H1 (cell line): Measurements from ENCODE around the gene TTC23. TPM values are rescaled to one million over a fixed set of nuclear protein-coding genes. Genes with fewer than 3 reads are reported as not detected.

Experiments
- CTCF ChIA-PET: fragments of 300-600 bp; sonication (Branson Sonifier 250); formaldehyde crosslinking; loops from one replicate; lab custom pipeline; 2021; ENCODE audit not compliant: partially characterized antibody; lab: Charles Lee
- POLR2A ChIA-PET: fragments of 300-600 bp; sonication (Branson Sonifier 250); formaldehyde crosslinking; loops from one replicate; lab custom pipeline; 2021; ENCODE audit warnings: inconsistent platforms; ENCODE audit not compliant: partially characterized antibody; lab: Charles Lee
- DNase-seq, 2 experiments: peaks; one replicate each; pipeline versions ENCODE4 v3.0.0 to v3.0.0-alpha.2; 2010 to 2022; ENCODE audit warnings: low spot score in 2 of 2, low read depth in 1 of 2, mixed read lengths in 1 of 2
- FAIRE-seq: peaks from 2 replicates; lab custom pipeline; 2011; peaks lifted over from hg19 to GRCh38; lab: Jason Lieb, UNC
- H2AFZ ChIP-seq: 2 replicates; pipeline ENCODE4 v1.8.1; 2012; ENCODE audit warnings: low read length, inconsistent platforms
- H2AK5ac ChIP-seq: 2 replicates; pipeline ENCODE4 v1.6.1; 2013; ENCODE audit warnings: low read depth, low read length
- H2BK120ac ChIP-seq: replicated peaks from 2 replicates; pipeline ENCODE3; 2013; ENCODE audit warnings: low read depth, low read length, inconsistent platforms
- H2BK12ac ChIP-seq: 2 replicates; pipeline ENCODE4 v1.6.1; 2013; ENCODE audit warnings: low read depth, low read length
- H2BK15ac ChIP-seq: 2 replicates; pipeline ENCODE4 v1.6.1; 2013; ENCODE audit warnings: low read length
- H2BK20ac ChIP-seq: 2 replicates; pipeline ENCODE4 v1.6.1; 2013; ENCODE audit warnings: low read length
- H2BK5ac ChIP-seq: 2 replicates; pipeline ENCODE4 v1.6.1; 2013; ENCODE audit warnings: low read depth, low read length
- H3K14ac ChIP-seq: 2 replicates; pipeline ENCODE4 v1.6.1; 2013; ENCODE audit warnings: inconsistent platforms; ENCODE audit not compliant: insufficient read length
- H3K18ac ChIP-seq: 2 replicates; pipeline ENCODE4 v1.6.1; 2013; ENCODE audit warnings: low read length; ENCODE audit errors: extremely low read depth
- H3K23ac ChIP-seq: 2 replicates; pipeline ENCODE4 v1.6.1; 2013; ENCODE audit warnings: inconsistent platforms; ENCODE audit not compliant: insufficient read length
- H3K23me2 ChIP-seq: 2 replicates; pipeline ENCODE4 v1.6.1; 2013; ENCODE audit warnings: low read depth, low read length
- H3K27ac ChIP-seq: 2 replicates; pipeline ENCODE4 v1.6.1; 2011; ENCODE audit warnings: low read depth, low read length, inconsistent platforms
- H3K27me3 ChIP-seq, 4 experiments: replicated peaks in 1 of 4; 1 replicate in 1 of 4; 2 replicates in 3 of 4; pipeline versions ENCODE4 v1.6.1 to v1.8.1; 2011 to 2013; ENCODE audit warnings: low read length in 3 of 4, mild to moderate bottlenecking in 3 of 4, inconsistent platforms in 2 of 4, mixed read lengths in 2 of 4, moderate library complexity in 1 of 4; ENCODE audit not compliant: control insufficient read depth in 3 of 4, insufficient read depth in 3 of 4; ENCODE audit errors: extremely low read depth in 1 of 4
- H3K36me3 ChIP-seq, 4 experiments: 2 replicates each; pipeline versions ENCODE4 v1.6.1 to v1.8.1; 2011 to 2013; ENCODE audit warnings: mild to moderate bottlenecking in 4 of 4, low read length in 3 of 4, moderate library complexity in 2 of 4, control low read depth in 1 of 4, inconsistent platforms in 1 of 4; ENCODE audit not compliant: insufficient read depth in 4 of 4, control insufficient read depth in 2 of 4
- H3K4ac ChIP-seq: replicated peaks from 2 replicates; pipeline ENCODE3; 2013; ENCODE audit warnings: low read length, low read depth, mixed read lengths, inconsistent platforms; ENCODE audit not compliant: insufficient read length
- H3K4me1 ChIP-seq, 4 experiments: replicated peaks in 1 of 4; 1 replicate in 1 of 4; 2 replicates in 3 of 4; pipeline versions ENCODE4 v1.6.1 to v1.8.1; 2011 to 2013; ENCODE audit warnings: low read length in 3 of 4, inconsistent platforms in 2 of 4, mixed read lengths in 1 of 4; ENCODE audit not compliant: insufficient read depth in 4 of 4, control insufficient read depth in 3 of 4
- H3K4me2 ChIP-seq, 2 experiments: 2 replicates each; pipeline versions ENCODE4 v1.6.1 to v1.8.1; 2011 to 2013; ENCODE audit warnings: low read depth in 2 of 2, low read length in 2 of 2, control low read depth in 1 of 2, inconsistent platforms in 1 of 2, mild to moderate bottlenecking in 1 of 2; ENCODE audit not compliant: insufficient read depth in 1 of 2
- H3K4me3 ChIP-seq, 4 experiments: fragments of 200-600, 300-600 bp in 1 of 4; sonication (generic), shearing (Covaris generic), sonication (Bioruptor Twin) in 1 of 4; 2 replicates each; pipeline versions ENCODE4 v1.5.1 to v1.8.1; 2011 to 2016; ENCODE audit warnings: low read length in 4 of 4, low read depth in 3 of 4, control low read depth in 2 of 4, inconsistent platforms in 2 of 4, mild to moderate bottlenecking in 2 of 4, mixed read lengths in 1 of 4, moderate library complexity in 1 of 4; ENCODE audit not compliant: insufficient read depth in 2 of 4; ENCODE audit errors: extremely low read depth in 1 of 4
- H3K56ac ChIP-seq: replicated peaks from 2 replicates; pipeline ENCODE3; 2013; ENCODE audit warnings: low read depth, mild to moderate bottlenecking, mixed read lengths, low read length, inconsistent platforms; ENCODE audit not compliant: insufficient read length
- H3K79me1 ChIP-seq: 2 replicates; pipeline ENCODE4 v1.6.1; 2013; ENCODE audit warnings: low read depth, low read length, control low read depth
- H3K79me2 ChIP-seq, 2 experiments: 2 replicates each; pipeline versions ENCODE4 v1.6.1 to v1.8.1; 2012 to 2013; ENCODE audit warnings: low read length in 2 of 2, mild to moderate bottlenecking in 2 of 2, inconsistent platforms in 1 of 2; ENCODE audit not compliant: insufficient read depth in 2 of 2, control insufficient read depth in 1 of 2
- H3K9ac ChIP-seq, 4 experiments: replicated peaks in 1 of 4; 1 replicate in 1 of 4; 2 replicates in 3 of 4; pipeline versions ENCODE4 v1.6.1 to v1.8.1; 2011 to 2013; ENCODE audit warnings: low read depth in 3 of 4, low read length in 3 of 4, control low read depth in 2 of 4, mild to moderate bottlenecking in 2 of 4, moderate library complexity in 2 of 4, inconsistent platforms in 1 of 4; ENCODE audit errors: extremely low read depth in 1 of 4
- H3K9me3 ChIP-seq, 2 experiments: 2 replicates each; pipeline versions ENCODE4 v1.6.1 to v1.8.1; 2012 to 2013; ENCODE audit warnings: mild to moderate bottlenecking in 2 of 2, moderate library complexity in 2 of 2, control low read depth in 1 of 2, inconsistent platforms in 1 of 2, low read depth in 1 of 2, low read length in 1 of 2, mixed read lengths in 1 of 2; ENCODE audit not compliant: insufficient read depth in 2 of 2
- H4K20me1 ChIP-seq, 2 experiments: replicated peaks in 1 of 2; 2 replicates each; pipeline versions ENCODE3 to v1.8.1; 2011 to 2013; ENCODE audit warnings: inconsistent platforms in 2 of 2, low read length in 2 of 2, mild to moderate bottlenecking in 1 of 2; ENCODE audit not compliant: insufficient read depth in 2 of 2, control insufficient read depth in 1 of 2
- H4K5ac ChIP-seq: 2 replicates; pipeline ENCODE4 v1.6.1; 2013; ENCODE audit warnings: low read length, low read depth, mixed read lengths, inconsistent platforms; ENCODE audit not compliant: insufficient read length
- H4K8ac ChIP-seq: 2 replicates; pipeline ENCODE4 v1.8.0; 2013; ENCODE audit warnings: mild to moderate bottlenecking, moderate library complexity, low read length, inconsistent platforms; ENCODE audit not compliant: insufficient read depth; ENCODE audit errors: extremely low read depth
- H4K91ac ChIP-seq: replicated peaks from 2 replicates; pipeline ENCODE3; 2013; ENCODE audit warnings: low read length, mixed read lengths, inconsistent platforms; ENCODE audit not compliant: insufficient read length
- BCL11A ChIP-seq, 2 experiments: IDR thresholded peaks; one replicate each; pipeline ENCODE4 v1.6.1; 2011; ENCODE audit warnings: low read depth in 2 of 2, low read length in 2 of 2, mild to moderate bottlenecking in 2 of 2
- CBX8 ChIP-seq: fragments of 300-800, 300-1000 bp; sonication (generic); IDR thresholded peaks from 2 replicates; pipeline ENCODE4 v1.7.1; 2016; ENCODE audit warnings: low read depth, low read length, borderline replicate concordance
- CREB1 ChIP-seq: IDR thresholded peaks from 2 replicates; pipeline ENCODE4 v1.6.1; 2012; ENCODE audit warnings: inconsistent platforms
- CTBP2 ChIP-seq: IDR thresholded peaks from 2 replicates; pipeline ENCODE4 v1.7.0; 2011; ENCODE audit warnings: borderline replicate concordance, mild to moderate bottlenecking, moderate library complexity, mixed read lengths, low read length; ENCODE audit not compliant: insufficient read depth, insufficient read length
- GTF2F1 ChIP-seq: IDR thresholded peaks from 2 replicates; pipeline ENCODE4 v1.6.1; 2012; ENCODE audit warnings: low read depth, low read length, improper control_type of control experiment, borderline replicate concordance
- NANOG ChIP-seq: IDR thresholded peaks from 2 replicates; pipeline ENCODE4 v1.6.1; 2011; ENCODE audit warnings: low read length, low read depth, mild to moderate bottlenecking, inconsistent platforms; ENCODE audit not compliant: insufficient read depth, poor library complexity, severe bottlenecking
- POLR2A ChIP-seq, 2 experiments: IDR thresholded peaks; 1 replicate in 1 of 2; 2 replicates in 1 of 2; pipeline ENCODE4 v1.6.1; 2011; ENCODE audit warnings: low read depth in 2 of 2, low read length in 2 of 2, mild to moderate bottlenecking in 2 of 2; ENCODE audit errors: control extremely low read depth in 1 of 2
- RBBP5 ChIP-seq: IDR thresholded peaks from 2 replicates; pipeline ENCODE4 v1.7.1; 2012; ENCODE audit warnings: low read depth, mild to moderate bottlenecking, inconsistent platforms, low read length, moderate library complexity, borderline replicate concordance
- RFX5 ChIP-seq: IDR thresholded peaks from 2 replicates; pipeline ENCODE4 v1.6.1; 2011; ENCODE audit warnings: low read depth, low read length, improper control_type of control experiment, borderline replicate concordance
- TEAD4 ChIP-seq: IDR thresholded peaks from 2 replicates; pipeline ENCODE4 v1.6.1; 2012; ENCODE audit warnings: low read depth, low read length, inconsistent platforms, mixed read lengths
- WGBS, 2 experiments: shearing (Covaris generic) in 1 of 2; methylation state at CpG; one replicate each; pipeline versions ENCODE4 v1.1.6 to v1.1.7; 2013 to 2015; ENCODE audit warnings: low lambda C conversion rate in 2 of 2, mixed read lengths in 2 of 2, inconsistent platforms in 1 of 2, low coverage in 1 of 2, missing lambda C conversion rate in 1 of 2; ENCODE audit not compliant: insufficient replicate concordance in 2 of 2, insufficient coverage in 1 of 2, insufficient read length in 1 of 2; ENCODE audit errors: extremely low coverage in 1 of 2, missing lambda C conversion rate in 1 of 2; 5-methylcytosine and 5-hydroxymethylcytosine counted together
- polyA plus RNA-seq, 7 experiments: library from polyadenylated mRNA; depleted of rRNA in 3 of 7; stranded (reverse) in 5 of 7; unstranded in 2 of 7; fragments of >200 nt in 5 of 7; fragments of 200-250 nt in 2 of 7; gene quantifications; 1 replicate in 5 of 7; 2 replicates in 1 of 7; 4 replicates in 1 of 7; pipeline versions ENCODE4 v1.2.1 to v1.2.3, GENCODE V29; 2011 to 2013; ENCODE audit warnings: missing spikeins in 2 of 7, mixed read lengths in 2 of 7
- total RNA-seq: library from RNA; stranded (reverse); fragmentation: NEBNext Ultra II Directional; extraction: Animal tissue kit (Norgen Biotek cat#: 25700); gene quantifications from 2 replicates; pipeline ENCODE4 v1.2.1, GENCODE V29; 2021

Gene TTC23
- total and polyA plus RNA-seq, 2 of the 8 experiments (the other 6 are each of a cell fraction or from before 2014, with no cell fraction given) = 4.8 to 23.0 TPM

DNA sequence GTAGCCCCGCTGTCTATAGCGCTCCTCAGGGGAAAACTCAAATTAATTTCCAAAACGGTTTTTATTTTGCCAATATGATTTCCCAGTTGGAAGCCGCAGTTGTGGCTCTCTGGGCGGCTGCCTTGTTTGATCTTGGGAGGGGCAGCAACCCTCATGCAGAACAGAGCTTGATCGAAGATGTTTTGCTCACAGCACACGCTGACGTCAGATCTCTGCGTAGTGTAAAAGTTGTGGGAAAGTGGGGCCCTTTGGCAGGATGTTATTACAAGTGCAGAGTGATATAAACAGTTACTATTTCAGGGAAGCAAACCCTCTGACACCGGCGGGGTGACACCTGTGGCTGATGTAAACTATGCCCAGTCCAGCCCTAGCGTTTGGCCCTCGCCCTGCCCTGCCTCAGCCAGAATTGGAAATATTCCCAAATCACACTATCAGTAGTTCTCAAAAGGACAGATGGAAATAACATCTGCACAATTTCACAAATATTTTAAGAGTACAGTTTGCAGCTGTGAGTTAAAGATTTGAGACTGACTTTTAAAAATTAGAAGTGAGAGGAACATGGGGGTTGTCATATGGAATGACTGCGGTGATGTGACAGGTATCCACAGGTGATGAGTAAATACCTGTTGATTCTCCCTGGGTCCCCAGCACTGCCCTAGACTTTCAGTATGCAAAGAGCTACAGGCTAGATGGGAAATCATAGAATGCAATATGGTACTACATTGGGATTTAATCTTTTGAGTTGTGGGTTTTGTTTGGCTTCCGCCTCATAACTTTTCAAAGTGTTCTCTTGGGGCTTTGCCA is 142.8 kb downstream of the TTC23 start:
- no peak overlapping the region for H2AK5ac ChIP-seq
- TF ChIP-seq CTBP2 = no peak
- TF ChIP-seq RBBP5 = no peak
- TF ChIP-seq GTF2F1 = no peak
- no peak for TF ChIP-seq CREB1
- TF ChIP-seq BCL11A (IDR thresholded peaks at IDR 0.05; ENCODE audit: low read depth in 2 of 2, low read length in 2 of 2) = no peak
- TF ChIP-seq CBX8 = no peak
- TF ChIP-seq NANOG = no peak
- TF ChIP-seq TEAD4 = no peak
- no peak for TF ChIP-seq POLR2A (IDR thresholded peaks at IDR 0.05; ENCODE audit: control extremely low read depth in 1 of 2, low read depth in 2 of 2, low read length in 2 of 2)
- TF ChIP-seq RFX5 = no peak
- no peak overlapping the region for H4K5ac ChIP-seq
- no peak overlapping the region; the same call in 1 of the 2 replicates for H4K8ac ChIP-seq
- H3K4ac ChIP-seq = no peak overlapping the region
- no peak overlapping the region for H3K23ac ChIP-seq
- no peak overlapping the region for H2BK120ac ChIP-seq
- no peaks in the 10 kb centered on the region for H3K79me2 ChIP-seq
- H3K79me1 ChIP-seq = no peaks in the 10 kb centered on the region
- H3K4me3 ChIP-seq = peak overlapping the region; percentile 14 to 57 (median 38); a peak in 5 of 8 replicates
- no peak overlapping the region for H2BK5ac ChIP-seq
- H3K56ac ChIP-seq = no peak overlapping the region
- no peak overlapping the region for H3K9ac ChIP-seq
- no peak for DNase-seq
- no peak overlapping the region for H4K91ac ChIP-seq
- no peak overlapping the region for H2BK15ac ChIP-seq
- H2BK12ac ChIP-seq = no peak overlapping the region
- FAIRE-seq = no peak
- peaks cover 16 to 34% (median 27%) of the 10 kb centered on the region in 4 experiments for H3K27me3 ChIP-seq
- H3K18ac ChIP-seq = no peak overlapping the region
- no peak overlapping the region for H3K14ac ChIP-seq
- WGBS, 2 experiments = 84% methylated on average over 15 of the region's 15 CpGs; no CpG with 5 or more reads in 1 of the 2 experiments
- peaks cover 0 to 2% (median 1%) of the 10 kb centered on the region in 4 experiments; a peak in 1 of 7 replicates for H3K4me1 ChIP-seq
- peaks cover 13% of the 10 kb centered on the region; the same call in 1 of the 2 replicates for H3K23me2 ChIP-seq
- no peaks in the 10 kb centered on the region for H3K36me3 ChIP-seq
- H2BK20ac ChIP-seq = no peak overlapping the region
- no peak overlapping the region for H2AFZ ChIP-seq
- ChIA-PET POLR2A (no interaction called here), CTCF (interaction anchor here (0.6 to 2.8 kb wide), 15 partner anchors 8 to 661 kb away, joined by 3 to 30 read pairs (median 6); no protein-coding TSS in a partner anchor)
- no peaks in the 10 kb centered on the region for H3K9me3 ChIP-seq
- no peak overlapping the region for H3K27ac ChIP-seq
- H4K20me1 ChIP-seq = peaks cover 0 to 8% of the 10 kb centered on the region in 2 experiments
- H3K4me2 ChIP-seq = peak overlapping the region; percentile 49 to 93
